Measurements from ENCODE around the gene FRMD5. TPM values are rescaled to one million over a fixed set of nuclear protein-coding genes. Genes with fewer than 3 reads are reported as not detected.

Gene FRMD5
- total RNA-seq, 1 experiment from 2014 or later: 3.9 TPM

- no peak overlapping the region for H3K23ac ChIP-seq (ENCODE audit: insufficient read length, low read depth, low read length)
- no peak overlapping the region for H4K5ac ChIP-seq (ENCODE audit: insufficient read length, low read depth, low read length)
- no peak overlapping the region for H3K18ac ChIP-seq (ENCODE audit: insufficient read length, low read depth, low read length)
- Mint-ChIP-seq H3K27me3 (ENCODE audit: low read depth) (no peaks in the 10 kb centered on the region), H3K9me3 (no peaks in the 10 kb centered on the region), H3K4me1 (peaks cover 7% of the 10 kb centered on the region in 2 experiments), H3K36me3 (ENCODE audit: insufficient read depth in 1 of 3, low read depth in 3 of 3) (0 out of 7 replicates have a peak, but pooled peaks cover 0 to 4% (median 0%) of the 10 kb centered on the region in 3 experiments), H3K27ac (no peak overlapping the region), H3K4me3 (no peak overlapping the region)
- no peak overlapping the region for H2BK15ac ChIP-seq (ENCODE audit: low read depth, low read length)
- no peak overlapping the region for H3K4me2 ChIP-seq (ENCODE audit: insufficient read depth, insufficient read length, low read length)
- no CpG with 5 or more reads among the region's 6 CpGs for WGBS (ENCODE audit: extremely low coverage, insufficient read length, low lambda C conversion rate)
- H2BK5ac ChIP-seq (ENCODE audit: insufficient read length, low read length): no peak overlapping the region
- no peak for TF ChIP-seq CTCF (conservative IDR thresholded peaks at IDR 0.05)
- H3K79me1 ChIP-seq (ENCODE audit: insufficient read depth, low read depth, low read length, poor library complexity, severe bottlenecking): peaks cover 2% of the 10 kb centered on the region
- DNase-seq: no peak
- H2BK120ac ChIP-seq (ENCODE audit: low read depth, low read length, poor library complexity, severe bottlenecking): no peak overlapping the region
- no peaks in the 10 kb centered on the region for H4K20me1 ChIP-seq (ENCODE audit: control insufficient read depth, insufficient read depth, insufficient read length)
- H4K91ac ChIP-seq (ENCODE audit: insufficient read length, low read depth, low read length): no peak overlapping the region
- H3T11ph ChIP-seq (ENCODE audit: low read length): no peak overlapping the region
- no peak overlapping the region for H3K56ac ChIP-seq (ENCODE audit: insufficient read length, low read depth, low read length)
- H2BK12ac ChIP-seq (ENCODE audit: insufficient read length, low read depth, low read length): no peak overlapping the region
- H3K79me2 ChIP-seq (ENCODE audit: insufficient read depth, low read length): no peaks in the 10 kb centered on the region; the same call in none of the 2 replicates
- no peaks in the 10 kb centered on the region for H3K23me2 ChIP-seq (ENCODE audit: insufficient read length, low read depth, low read length, poor library complexity, severe bottlenecking)
- H2BK20ac ChIP-seq (ENCODE audit: low read depth, low read length, poor library complexity, severe bottlenecking): no peak overlapping the region
- no peak overlapping the region for H2AK5ac ChIP-seq (ENCODE audit: insufficient read length, low read length)
- H3K9ac ChIP-seq (ENCODE audit: extremely low read depth, insufficient read length, low read length): no peak overlapping the region
- H2AFZ ChIP-seq (ENCODE audit: low read length): no peak overlapping the region
- no peak overlapping the region for H3K27ac ChIP-seq (ENCODE audit: insufficient read length, low read depth, low read length)
- H4K8ac ChIP-seq (replicated peaks; ENCODE audit: insufficient read length, low read depth, low read length): no peak overlapping the region
- no peaks in the 10 kb centered on the region for H3K9me3 ChIP-seq (ENCODE audit: control insufficient read depth, low read depth, low read length)
- H3K4me1 ChIP-seq (ENCODE audit: insufficient read depth, low read length): no peaks in the 10 kb centered on the region
- no peaks in the 10 kb centered on the region for H3K27me3 ChIP-seq (ENCODE audit: insufficient read depth, low read length)
- H3K14ac ChIP-seq (ENCODE audit: insufficient read depth, low read length): no peak overlapping the region
- H3K4ac ChIP-seq (ENCODE audit: low read depth, low read length): no peak overlapping the region
Observed at GRCh38 chr15:44186705-44187104, 8.4 kb downstream of the FRMD5 start.
